Measurements from ENCODE around the gene AKAP6. TPM values are rescaled to one million over a fixed set of nuclear protein-coding genes. Genes with fewer than 3 reads are reported as not detected.

Gene AKAP6, protein sequence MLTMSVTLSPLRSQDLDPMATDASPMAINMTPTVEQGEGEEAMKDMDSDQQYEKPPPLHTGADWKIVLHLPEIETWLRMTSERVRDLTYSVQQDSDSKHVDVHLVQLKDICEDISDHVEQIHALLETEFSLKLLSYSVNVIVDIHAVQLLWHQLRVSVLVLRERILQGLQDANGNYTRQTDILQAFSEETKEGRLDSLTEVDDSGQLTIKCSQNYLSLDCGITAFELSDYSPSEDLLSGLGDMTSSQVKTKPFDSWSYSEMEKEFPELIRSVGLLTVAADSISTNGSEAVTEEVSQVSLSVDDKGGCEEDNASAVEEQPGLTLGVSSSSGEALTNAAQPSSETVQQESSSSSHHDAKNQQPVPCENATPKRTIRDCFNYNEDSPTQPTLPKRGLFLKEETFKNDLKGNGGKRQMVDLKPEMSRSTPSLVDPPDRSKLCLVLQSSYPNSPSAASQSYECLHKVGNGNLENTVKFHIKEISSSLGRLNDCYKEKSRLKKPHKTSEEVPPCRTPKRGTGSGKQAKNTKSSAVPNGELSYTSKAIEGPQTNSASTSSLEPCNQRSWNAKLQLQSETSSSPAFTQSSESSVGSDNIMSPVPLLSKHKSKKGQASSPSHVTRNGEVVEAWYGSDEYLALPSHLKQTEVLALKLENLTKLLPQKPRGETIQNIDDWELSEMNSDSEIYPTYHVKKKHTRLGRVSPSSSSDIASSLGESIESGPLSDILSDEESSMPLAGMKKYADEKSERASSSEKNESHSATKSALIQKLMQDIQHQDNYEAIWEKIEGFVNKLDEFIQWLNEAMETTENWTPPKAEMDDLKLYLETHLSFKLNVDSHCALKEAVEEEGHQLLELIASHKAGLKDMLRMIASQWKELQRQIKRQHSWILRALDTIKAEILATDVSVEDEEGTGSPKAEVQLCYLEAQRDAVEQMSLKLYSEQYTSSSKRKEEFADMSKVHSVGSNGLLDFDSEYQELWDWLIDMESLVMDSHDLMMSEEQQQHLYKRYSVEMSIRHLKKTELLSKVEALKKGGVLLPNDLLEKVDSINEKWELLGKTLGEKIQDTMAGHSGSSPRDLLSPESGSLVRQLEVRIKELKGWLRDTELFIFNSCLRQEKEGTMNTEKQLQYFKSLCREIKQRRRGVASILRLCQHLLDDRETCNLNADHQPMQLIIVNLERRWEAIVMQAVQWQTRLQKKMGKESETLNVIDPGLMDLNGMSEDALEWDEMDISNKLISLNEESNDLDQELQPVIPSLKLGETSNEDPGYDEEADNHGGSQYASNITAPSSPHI (N-terminal part only)
- total RNA-seq (87.1 TPM), polyA plus RNA-seq (ENCODE audit: insufficient read depth in 1 of 8, insufficient read length in 8 of 8, low replicate concordance in 1 of 8) (10 to 100 TPM; 25.4 to 68.7 (median 59.0) TPM)
- long read RNA-seq, donor 1, partial matches to known transcripts: 5 of 6 reads
- long read RNA-seq, donor 1, other reads (novel, unspliced or antisense): 0 of 6 reads
- long read RNA-seq, donor 2: 0 reads
- long read RNA-seq, donor 3, transcript AKAP6-210 (3 exons, 876 nt): major isoform, 5 of 18 reads
- long read RNA-seq, donor 3, partial matches to known transcripts: 13 of 18 reads
- long read RNA-seq, donor 3, other reads (novel, unspliced or antisense): 0 of 18 reads
- long read RNA-seq, donor 4, partial matches to known transcripts: 8 of 9 reads
- long read RNA-seq, donor 4, other reads (novel, unspliced or antisense): 0 of 9 reads
- long read RNA-seq, donor 5, transcript AKAP6-210 (3 exons, 876 nt): major isoform, 8 of 24 reads
- long read RNA-seq, donor 5, partial matches to known transcripts: 16 of 24 reads
- long read RNA-seq, donor 5, other reads (novel, unspliced or antisense): 0 of 24 reads
- long read RNA-seq, donor 6, transcript AKAP6-210 (3 exons, 876 nt): major isoform, 5 of 30 reads
- long read RNA-seq, donor 6, partial matches to known transcripts: 25 of 30 reads
- long read RNA-seq, donor 6, other reads (novel, unspliced or antisense): 0 of 30 reads
- long read RNA-seq, donor 7, transcript AKAP6-210 (3 exons, 876 nt): major isoform, 5 of 16 reads
- long read RNA-seq, donor 7, partial matches to known transcripts: 11 of 16 reads
- long read RNA-seq, donor 7, other reads (novel, unspliced or antisense): 0 of 16 reads
- long read RNA-seq, donor 8, partial matches to known transcripts: 19 of 22 reads
- long read RNA-seq, donor 8, other reads (novel, unspliced or antisense): 0 of 22 reads
- long read RNA-seq, donor 9, transcript AKAP6-210 (3 exons, 876 nt): major isoform, 5 of 25 reads
- long read RNA-seq, donor 9, partial matches to known transcripts: 19 of 25 reads
- long read RNA-seq, donor 9, other reads (novel, unspliced or antisense): 0 of 25 reads
- long read RNA-seq, donor 10, transcript AKAP6-210 (3 exons, 876 nt): major isoform, 5 of 48 reads
- long read RNA-seq, donor 10, partial matches to known transcripts: 42 of 48 reads
- long read RNA-seq, donor 10, other reads (novel, unspliced or antisense): 0 of 48 reads
- long read RNA-seq, donor 11, partial matches to known transcripts: 14 of 18 reads
- long read RNA-seq, donor 11, other reads (novel, unspliced or antisense): 0 of 18 reads

- no peaks in the 10 kb centered on the region for H3K36me3 ChIP-seq (ENCODE audit: control insufficient read depth, insufficient read depth, low read length)
- H3K4me1 ChIP-seq (ENCODE audit: control insufficient read depth, insufficient read depth, low read length): no peaks in the 10 kb centered on the region
- no peak within 1 kb of the TSS for H3K4me3 ChIP-seq (ENCODE audit: low read length)
- peak within 1 kb of the TSS; percentile 38 for H3K27ac ChIP-seq (ENCODE audit: low read length)
- no peaks in the 10 kb centered on the region for H3K9me3 ChIP-seq (replicated peaks; ENCODE audit: control insufficient read depth, low read depth, low read length)
- WGBS (ENCODE audit: insufficient coverage): 21% methylated on average over 4 of the region's 7 CpGs
- H3K27me3 ChIP-seq (ENCODE audit: control insufficient read depth, insufficient read depth, low read length): no peaks in the 10 kb centered on the region
- peak; percentile 83 for DNase-seq
Measured at GRCh38 chr14:32329146-32329545, at the start of gene AKAP6. Gene AKAP6, plus strand, starts transcription at chr14:32329298. Its CDS starts 104,196 bp downstream, at chr14:32433494.

DNA sequence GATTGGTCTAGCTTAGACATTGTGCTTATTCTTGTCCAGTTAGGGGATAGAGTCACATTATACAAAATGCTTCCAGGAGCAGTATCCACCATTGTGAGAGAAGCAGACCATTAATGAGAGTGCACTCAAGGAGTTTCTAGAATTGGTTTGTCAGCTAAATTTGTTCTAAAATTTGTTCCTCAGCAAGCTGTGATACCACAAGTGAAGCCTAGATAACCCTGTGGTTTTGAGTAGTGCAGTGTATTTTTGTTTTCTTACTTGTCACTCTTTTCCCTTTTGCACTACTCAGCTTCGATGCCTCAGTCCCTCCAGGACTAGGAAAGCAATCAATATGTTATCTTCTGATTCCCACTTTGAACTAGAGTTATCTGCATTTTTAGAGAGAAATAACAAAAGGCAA, 42.5 kb upstream of the AKAP6 start:
- Histone ChIP-seq H3K4me1 (ENCODE audit: control insufficient read depth, insufficient read depth, low read length) (no peaks in the 10 kb centered on the region), H3K9me3 (replicated peaks; ENCODE audit: control insufficient read depth, low read depth, low read length) (no peaks in the 10 kb centered on the region), H3K4me3 (ENCODE audit: low read length) (no peak overlapping the region), H3K27me3 (ENCODE audit: control insufficient read depth, insufficient read depth, low read length) (no peaks in the 10 kb centered on the region), H3K27ac (ENCODE audit: low read length) (no peak overlapping the region), H3K36me3 (ENCODE audit: control insufficient read depth, insufficient read depth, low read length) (no peaks in the 10 kb centered on the region)
- no peak for DNase-seq
- no CpG with 5 or more reads among the region's 1 CpG for WGBS (ENCODE audit: insufficient coverage)

DNA sequence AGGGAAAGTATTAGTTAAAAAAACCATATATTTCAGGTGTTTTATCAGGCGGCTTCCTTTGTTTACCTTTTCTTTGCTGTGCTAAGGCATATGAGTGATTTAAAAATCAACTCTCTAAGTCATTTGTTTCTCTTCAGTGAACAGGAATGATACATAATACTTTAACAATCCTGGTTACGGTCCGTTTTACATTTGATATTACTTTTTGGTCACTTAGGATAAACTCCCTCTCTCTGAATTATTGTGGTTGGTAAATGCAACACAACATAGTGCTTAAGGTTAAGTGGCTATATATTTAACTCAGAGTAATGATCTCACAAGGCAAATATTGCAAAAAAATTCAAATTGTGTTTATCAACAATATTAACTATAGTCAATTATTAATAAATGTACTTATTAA, 32.7 kb upstream of the AKAP6 start:
- WGBS (ENCODE audit: insufficient coverage): no CpG with 5 or more reads among the region's 3 CpGs
- peaks cover 2% of the 10 kb centered on the region for H3K4me1 ChIP-seq (ENCODE audit: control insufficient read depth, insufficient read depth, low read length)

GRCh38 chr14:32298346-32298745, 30.8 kb upstream of the AKAP6 start:
- Histone ChIP-seq H3K4me3 (ENCODE audit: low read length) (no peak overlapping the region), H3K9me3 (replicated peaks; ENCODE audit: control insufficient read depth, low read depth, low read length) (no peaks in the 10 kb centered on the region), H3K4me1 (ENCODE audit: control insufficient read depth, insufficient read depth, low read length) (peaks cover 2% of the 10 kb centered on the region), H3K27me3 (ENCODE audit: control insufficient read depth, insufficient read depth, low read length) (no peaks in the 10 kb centered on the region), H3K27ac (ENCODE audit: low read length) (no peak overlapping the region), H3K36me3 (ENCODE audit: control insufficient read depth, insufficient read depth, low read length) (no peaks in the 10 kb centered on the region)
- no peak for DNase-seq
- 94% methylated on average over 2 of the region's 3 CpGs for WGBS (ENCODE audit: insufficient coverage)

More for the DNA sequence above, 32.7 kb upstream of the AKAP6 start:
- no peak overlapping the region for H3K4me3 ChIP-seq (ENCODE audit: low read length)
- H3K9me3 ChIP-seq (replicated peaks; ENCODE audit: control insufficient read depth, low read depth, low read length): no peaks in the 10 kb centered on the region
- no peak overlapping the region for H3K27ac ChIP-seq (ENCODE audit: low read length)
- no peaks in the 10 kb centered on the region for H3K27me3 ChIP-seq (ENCODE audit: control insufficient read depth, insufficient read depth, low read length)
- H3K36me3 ChIP-seq (ENCODE audit: control insufficient read depth, insufficient read depth, low read length): no peaks in the 10 kb centered on the region
- no peak for DNase-seq

- Histone ChIP-seq H3K27me3 (ENCODE audit: control insufficient read depth, insufficient read depth, low read length) (no peaks in the 10 kb centered on the region), H3K36me3 (ENCODE audit: control insufficient read depth, insufficient read depth, low read length) (no peaks in the 10 kb centered on the region), H3K4me3 (ENCODE audit: low read length) (no peak overlapping the region), H3K4me1 (ENCODE audit: control insufficient read depth, insufficient read depth, low read length) (peaks cover 2% of the 10 kb centered on the region), H3K9me3 (replicated peaks; ENCODE audit: control insufficient read depth, low read depth, low read length) (no peaks in the 10 kb centered on the region), H3K27ac (ENCODE audit: low read length) (no peak overlapping the region)
- 0% methylated on average over 1 of the region's 1 CpG for WGBS (ENCODE audit: insufficient coverage)
- DNase-seq: peak; percentile 25
Measured at GRCh38 chr14:32300136-32300535, 29.0 kb upstream of the AKAP6 start.

DNA sequence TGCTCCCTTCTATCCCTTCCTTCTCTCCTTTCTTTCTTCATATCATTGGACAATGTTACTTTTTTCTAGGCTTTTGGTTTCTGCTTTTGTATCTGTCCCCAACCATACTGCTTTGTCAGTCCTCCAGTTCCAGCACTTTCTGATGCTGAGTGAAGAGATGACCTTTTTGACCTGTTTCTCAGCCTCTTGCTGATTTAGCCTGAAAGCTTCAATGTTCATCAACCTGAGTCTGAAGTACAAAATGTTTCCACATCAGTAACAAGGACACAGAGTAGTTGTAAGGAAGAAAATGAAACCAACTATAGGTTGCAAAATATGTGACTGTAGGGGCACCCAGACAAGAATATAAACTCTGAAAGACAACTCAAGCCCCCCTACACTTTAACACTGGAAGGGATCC, 25.2 kb upstream of the AKAP6 start:
- no peak overlapping the region for H3K27ac ChIP-seq (ENCODE audit: low read length)
- H3K27me3 ChIP-seq (ENCODE audit: control insufficient read depth, insufficient read depth, low read length): no peaks in the 10 kb centered on the region
- H3K36me3 ChIP-seq (ENCODE audit: control insufficient read depth, insufficient read depth, low read length): no peaks in the 10 kb centered on the region
- H3K4me1 ChIP-seq (ENCODE audit: control insufficient read depth, insufficient read depth, low read length): peaks cover 2% of the 10 kb centered on the region
- H3K9me3 ChIP-seq (replicated peaks; ENCODE audit: control insufficient read depth, low read depth, low read length): no peaks in the 10 kb centered on the region
- DNase-seq: no peak
- no peak overlapping the region for H3K4me3 ChIP-seq (ENCODE audit: low read length)

- H3K27ac ChIP-seq (ENCODE audit: low read length): no peak overlapping the region
- no peaks in the 10 kb centered on the region for H3K9me3 ChIP-seq (replicated peaks; ENCODE audit: control insufficient read depth, low read depth, low read length)
- peaks cover 2% of the 10 kb centered on the region for H3K4me1 ChIP-seq (ENCODE audit: control insufficient read depth, insufficient read depth, low read length)
- H3K4me3 ChIP-seq (ENCODE audit: low read length): no peak overlapping the region
- H3K27me3 ChIP-seq (ENCODE audit: control insufficient read depth, insufficient read depth, low read length): no peaks in the 10 kb centered on the region
- WGBS (ENCODE audit: insufficient coverage): 20% methylated on average over 2 of the region's 3 CpGs
- DNase-seq: no peak
- H3K36me3 ChIP-seq (ENCODE audit: control insufficient read depth, insufficient read depth, low read length): no peaks in the 10 kb centered on the region
Measured at GRCh38 chr14:32304296-32304695, 24.8 kb upstream of the AKAP6 start.

GRCh38 chr14:32306549-32306948, 22.5 kb upstream of the AKAP6 start:
- H3K4me3 ChIP-seq (ENCODE audit: low read length): no peak overlapping the region
- no peaks in the 10 kb centered on the region for H3K9me3 ChIP-seq (replicated peaks; ENCODE audit: control insufficient read depth, low read depth, low read length)
- no peak for DNase-seq
- peaks cover 2% of the 10 kb centered on the region for H3K4me1 ChIP-seq (ENCODE audit: control insufficient read depth, insufficient read depth, low read length)
- H3K27ac ChIP-seq (ENCODE audit: low read length): no peak overlapping the region
- H3K27me3 ChIP-seq (ENCODE audit: control insufficient read depth, insufficient read depth, low read length): no peaks in the 10 kb centered on the region
- WGBS (ENCODE audit: insufficient coverage): 100% methylated on average over 2 of the region's 3 CpGs
- H3K36me3 ChIP-seq (ENCODE audit: control insufficient read depth, insufficient read depth, low read length): no peaks in the 10 kb centered on the region

Data from muscle of leg (tissue), 16 donors.